ENCODE data around the gene HTRA2. TPM values are rescaled to one million over a fixed set of nuclear protein-coding genes. Genes with fewer than 3 reads are reported as not detected.

HTRA2 gene
- total RNA-seq, 1 donor from 2014 or later, result 25.7 TPM

GRCh38 chr2:74524005-74524404 is 5.7 kb upstream of the HTRA2 start:
- TF ChIP-seq, protein P1, sequence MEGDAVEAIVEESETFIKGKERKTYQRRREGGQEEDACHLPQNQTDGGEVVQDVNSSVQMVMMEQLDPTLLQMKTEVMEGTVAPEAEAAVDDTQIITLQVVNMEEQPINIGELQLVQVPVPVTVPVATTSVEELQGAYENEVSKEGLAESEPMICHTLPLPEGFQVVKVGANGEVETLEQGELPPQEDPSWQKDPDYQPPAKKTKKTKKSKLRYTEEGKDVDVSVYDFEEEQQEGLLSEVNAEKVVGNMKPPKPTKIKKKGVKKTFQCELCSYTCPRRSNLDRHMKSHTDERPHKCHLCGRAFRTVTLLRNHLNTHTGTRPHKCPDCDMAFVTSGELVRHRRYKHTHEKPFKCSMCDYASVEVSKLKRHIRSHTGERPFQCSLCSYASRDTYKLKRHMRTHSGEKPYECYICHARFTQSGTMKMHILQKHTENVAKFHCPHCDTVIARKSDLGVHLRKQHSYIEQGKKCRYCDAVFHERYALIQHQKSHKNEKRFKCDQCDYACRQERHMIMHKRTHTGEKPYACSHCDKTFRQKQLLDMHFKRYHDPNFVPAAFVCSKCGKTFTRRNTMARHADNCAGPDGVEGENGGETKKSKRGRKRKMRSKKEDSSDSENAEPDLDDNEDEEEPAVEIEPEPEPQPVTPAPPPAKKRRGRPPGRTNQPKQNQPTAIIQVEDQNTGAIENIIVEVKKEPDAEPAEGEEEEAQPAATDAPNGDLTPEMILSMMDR (IDR thresholded peaks at IDR 0.05; ENCODE audit: unreplicated experiment), result no peak
- Mint-ChIP-seq H3K27me3 (ENCODE audit: low read depth) (peaks cover 47% of the 10 kb centered on the region), H3K27ac (no peak overlapping the region)

DNA sequence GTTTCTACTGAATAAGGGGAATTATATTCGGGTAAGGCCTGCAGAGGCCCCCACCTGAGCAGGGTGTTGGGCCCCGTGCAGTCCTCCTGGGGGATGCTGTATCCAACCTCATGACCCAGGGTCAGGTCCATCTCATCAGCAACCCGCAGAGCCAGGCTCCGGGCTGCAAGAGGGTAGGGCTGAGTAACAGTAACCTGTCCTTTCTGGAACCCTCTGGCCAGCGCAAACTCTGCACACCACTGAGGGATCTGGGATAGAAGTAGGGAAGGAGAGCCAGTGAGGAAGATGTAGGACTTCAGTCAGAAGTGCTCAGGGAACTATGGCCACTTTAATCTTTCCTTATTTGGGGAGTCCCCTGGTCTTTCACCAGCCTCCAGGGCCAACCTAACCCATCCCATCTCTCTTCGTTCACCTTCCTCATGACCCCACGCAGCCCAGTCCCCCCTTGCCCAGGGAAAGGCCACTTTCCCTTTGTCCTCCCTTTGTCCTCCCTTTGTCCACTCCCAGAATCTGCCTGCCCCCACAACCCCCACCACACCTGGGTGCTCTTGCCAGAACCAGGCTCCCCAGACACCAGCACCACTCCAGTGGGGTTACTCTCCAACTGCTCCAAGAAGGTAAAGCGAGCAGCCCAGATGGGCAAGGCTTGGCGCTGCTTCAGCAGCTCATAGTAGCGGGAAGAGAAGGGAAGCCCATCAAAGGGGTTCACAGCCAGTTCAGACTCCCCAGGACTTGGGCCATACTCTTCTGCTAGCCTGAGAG is 4.6 kb upstream of the HTRA2 start:
- no peak for DNase-seq (ENCODE audit: low spot score in 2 of 2, unreplicated experiment in 2 of 2)
- Mint-ChIP-seq H3K27ac (no peak overlapping the region), H3K9me3 (peaks cover 6% of the 10 kb centered on the region), H3K4me3 (no peak overlapping the region), H3K27me3 (ENCODE audit: low read depth) (peaks cover 35% of the 10 kb centered on the region), H3K4me1 (peaks cover 13% of the 10 kb centered on the region), H3K36me3 (peaks cover 24% of the 10 kb centered on the region)
- TF ChIP-seq, protein P1 (IDR thresholded peaks at IDR 0.05; ENCODE audit: unreplicated experiment), result no peak

More at GRCh38 chr2:74524005-74524404, 5.7 kb upstream of the HTRA2 start:
- H3K4me3 Mint-ChIP-seq, result no peak overlapping the region
- peaks cover 24% of the 10 kb centered on the region for H3K36me3 Mint-ChIP-seq
- DNase-seq (ENCODE audit: low spot score in 2 of 2, unreplicated experiment in 2 of 2), result no peak
- H3K9me3 Mint-ChIP-seq, result peaks cover 6% of the 10 kb centered on the region
- H3K4me1 Mint-ChIP-seq, result peaks cover 11% of the 10 kb centered on the region

DNA sequence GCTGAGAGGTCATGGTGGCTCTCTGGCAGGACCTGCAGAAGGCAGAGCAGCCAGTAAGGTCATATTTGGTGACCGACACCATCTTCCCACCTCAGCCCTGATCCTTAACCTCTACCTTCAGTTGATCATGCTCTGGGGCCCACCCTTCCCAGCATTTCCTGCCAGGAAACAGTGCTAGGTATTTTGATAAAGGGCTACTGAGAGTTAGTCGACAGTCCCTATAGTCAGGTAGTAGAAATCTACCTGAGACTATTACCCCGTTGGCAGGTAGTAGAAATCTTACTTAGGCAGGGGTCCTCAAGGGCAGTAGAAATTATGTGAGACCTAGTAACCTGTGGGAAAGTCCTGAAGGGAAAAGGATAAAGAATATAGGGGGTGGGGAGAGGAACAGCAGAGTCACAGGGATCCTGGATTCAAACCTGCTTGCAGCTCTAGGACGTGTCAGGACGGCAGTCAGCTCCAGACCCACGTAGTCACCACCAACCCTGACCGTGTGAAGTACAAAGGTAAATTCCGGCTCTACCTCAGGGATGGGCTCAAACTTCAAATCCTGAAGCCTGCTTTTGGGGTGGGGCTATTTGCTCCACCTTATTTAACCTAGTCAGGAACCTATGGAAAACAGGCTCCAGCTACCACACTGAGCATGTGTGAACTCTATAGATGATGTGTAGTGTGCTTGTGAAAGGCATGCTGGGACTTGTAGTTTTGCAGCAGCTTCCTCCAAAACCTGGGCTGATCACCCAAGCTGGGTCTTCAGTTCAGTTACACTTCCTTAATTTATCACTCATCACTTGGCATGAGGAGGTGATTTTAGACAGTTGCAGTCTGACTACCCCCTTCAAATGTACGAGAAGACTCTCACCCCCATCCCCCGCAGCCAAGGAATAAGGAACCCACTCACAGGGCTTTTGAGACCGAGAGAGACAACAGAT is 3.8 kb upstream of the HTRA2 start, which contains the start of gene DQX1:
Gene DQX1, minus strand, starts transcription at position 515 of the 932 bp plus-strand sequence. Its CDS starts 502 bp downstream, at position 13.
- peaks cover 19% of the 10 kb centered on the region for H3K4me1 Mint-ChIP-seq
- peaks cover 27% of the 10 kb centered on the region for H3K27me3 Mint-ChIP-seq (ENCODE audit: low read depth)
- H3K9me3 Mint-ChIP-seq, result peaks cover 6% of the 10 kb centered on the region
- TF ChIP-seq, protein P1 (IDR thresholded peaks at IDR 0.05; ENCODE audit: unreplicated experiment), result no peak
- H3K27ac Mint-ChIP-seq, result no peak within 1 kb of the TSS
- H3K36me3 Mint-ChIP-seq, result peaks cover 24% of the 10 kb centered on the region
- H3K4me3 Mint-ChIP-seq, result no peak within 1 kb of the TSS
- no peak for DNase-seq (ENCODE audit: low spot score in 2 of 2, unreplicated experiment in 2 of 2)

GRCh38 chr2:74526649-74527230 is 3.0 kb upstream of the HTRA2 start:
- Mint-ChIP-seq H3K9me3 (peaks cover 6% of the 10 kb centered on the region), H3K27ac (no peak overlapping the region), H3K4me3 (no peak overlapping the region), H3K4me1 (peaks cover 24% of the 10 kb centered on the region), H3K36me3 (peaks cover 24% of the 10 kb centered on the region), H3K27me3 (ENCODE audit: low read depth) (peaks cover 20% of the 10 kb centered on the region)
- no peak for DNase-seq (ENCODE audit: low spot score in 2 of 2, unreplicated experiment in 2 of 2)
- TF ChIP-seq, protein P1 (IDR thresholded peaks at IDR 0.05; ENCODE audit: unreplicated experiment), result no peak

DNA sequence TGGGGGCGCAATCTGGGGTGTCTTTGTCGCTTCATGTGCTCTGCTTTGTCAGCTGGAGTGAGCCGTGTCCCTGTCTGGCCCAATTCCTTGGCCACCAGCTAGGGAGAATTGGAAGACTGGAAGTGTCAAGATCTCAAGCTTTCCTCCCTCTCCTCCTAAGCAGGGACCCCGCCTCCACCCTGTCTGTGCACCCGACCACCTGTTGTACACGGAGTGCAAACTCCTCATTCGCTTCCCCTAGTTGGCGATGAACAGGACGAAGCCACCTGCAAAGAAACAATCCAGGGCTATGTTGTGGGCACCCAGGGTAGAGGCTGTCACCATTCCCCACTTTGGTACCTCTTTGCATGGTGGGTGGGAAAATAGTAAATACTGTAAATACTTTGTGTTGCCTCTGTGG is 2.0 kb upstream of the HTRA2 start:
- H3K4me3 Mint-ChIP-seq, result peak overlapping the region; percentile 90
- DNase-seq (ENCODE audit: low spot score in 2 of 2, unreplicated experiment in 2 of 2), result no peak
- H3K27me3 Mint-ChIP-seq (ENCODE audit: low read depth), result peaks cover 10% of the 10 kb centered on the region
- peaks cover 24% of the 10 kb centered on the region for H3K36me3 Mint-ChIP-seq
- peaks cover 27% of the 10 kb centered on the region for H3K4me1 Mint-ChIP-seq
- peaks cover 6% of the 10 kb centered on the region for H3K9me3 Mint-ChIP-seq
- no peak overlapping the region for H3K27ac Mint-ChIP-seq
- TF ChIP-seq, protein P1 (IDR thresholded peaks at IDR 0.05; ENCODE audit: unreplicated experiment), result no peak
